B cell (primary cell): ENCODE results near the gene PKIG. TPM values are rescaled to one million over a fixed set of nuclear protein-coding genes. Genes with fewer than 3 reads are reported as not detected.

Experiments used
- ATAC-seq: fragments of 200-7000 bp; cut with Tn5 transposase; one replicate; pipeline ENCODE4 v1.10.0; 2021; ENCODE audit warnings: low read depth, mild to moderate bottlenecking, moderate number of reproducible peaks, moderate library complexity
- CTCF ChIA-PET: fragments of 350-600 bp; sonication (Branson Sonifier 250); formaldehyde crosslinking; loops from one replicate; lab custom pipeline; 2021; ENCODE audit warnings: antibody characterized with exemption, inconsistent platforms; lab: Charles Lee
- POLR2A ChIA-PET: fragments of 350-600 bp; sonication (Branson Sonifier 250); formaldehyde crosslinking; loops from one replicate; lab custom pipeline; 2021; ENCODE audit warnings: antibody characterized with exemption; lab: Charles Lee
- DNase-seq: peaks from one replicate; pipeline ENCODE4 v3.0.0; 2013
- H2AFZ ChIP-seq: 2 replicates; pipeline ENCODE4 v1.6.1; 2012; ENCODE audit warnings: mild to moderate bottlenecking, low read depth, low read length; ENCODE audit not compliant: insufficient read depth, poor library complexity, severe bottlenecking
- H3K27ac ChIP-seq, 2 donors: 1 replicate in 1 of 2; 2 replicates in 1 of 2; pipeline ENCODE4 v1.5.1; 2012 to 2013; ENCODE audit warnings: low read length in 2 of 2, mild to moderate bottlenecking in 2 of 2, moderate library complexity in 1 of 2
- H3K27me3 ChIP-seq, 4 experiments: fragments of 200-600 bp in 1 of 4; sonication (generic) in 1 of 4; replicated peaks in 1 of 4; 1 replicate in 2 of 4; 2 replicates in 2 of 4; pipeline versions ENCODE4 v1.6.1 to v1.7.0; 2013 to 2016; ENCODE audit warnings: low read length in 3 of 4, mild to moderate bottlenecking in 2 of 4, mixed read lengths in 1 of 4, moderate library complexity in 1 of 4; ENCODE audit not compliant: insufficient read depth in 4 of 4, control insufficient read depth in 3 of 4; ENCODE audit errors: control extremely low read depth in 1 of 4
- H3K36me3 ChIP-seq, 2 experiments: replicated peaks in 1 of 2; 1 replicate in 1 of 2; 2 replicates in 1 of 2; pipeline versions ENCODE4 v1.6.1 to v1.7.1; 2013; ENCODE audit warnings: low read length in 1 of 2; ENCODE audit not compliant: insufficient read depth in 2 of 2, control insufficient read depth in 1 of 2; ENCODE audit errors: control extremely low read depth in 1 of 2, extremely low read depth in 1 of 2
- H3K4me1 ChIP-seq, 2 donors: fragments of 200-600 bp in 1 of 2; sonication (generic) in 1 of 2; 1 replicate in 1 of 2; 2 replicates in 1 of 2; pipeline versions ENCODE4 v1.5.1 to v1.6.1; 2013 to 2017; ENCODE audit warnings: low read length in 2 of 2; ENCODE audit not compliant: control insufficient read depth in 2 of 2, insufficient read depth in 2 of 2
- H3K4me2 ChIP-seq: replicated peaks from 2 replicates; pipeline ENCODE3; 2012; ENCODE audit warnings: mild to moderate bottlenecking, low read depth, low read length; ENCODE audit not compliant: poor library complexity, severe bottlenecking
- H3K4me3 ChIP-seq, 5 experiments: fragments of 200-600 bp in 1 of 5; sonication (generic) in 1 of 5; 1 replicate in 3 of 5; 2 replicates in 2 of 5; pipeline versions ENCODE4 v1.5.1 to v1.7.0; 2011 to 2016; ENCODE audit warnings: low read length in 4 of 5, mild to moderate bottlenecking in 4 of 5, low read depth in 2 of 5, control low read depth in 1 of 5, moderate library complexity in 1 of 5; ENCODE audit not compliant: insufficient read depth in 1 of 5; ENCODE audit errors: control extremely low read depth in 1 of 5, extremely low read depth in 1 of 5
- H3K79me2 ChIP-seq: fragments of 200-600 bp; sonication (generic); one replicate; pipeline ENCODE4 v1.6.0; 2016; ENCODE audit warnings: low read length; ENCODE audit not compliant: control insufficient read depth, insufficient read depth
- H3K9ac ChIP-seq: fragments of 200-600 bp; sonication (generic); 2 replicates; pipeline ENCODE4 v1.6.1; 2017; ENCODE audit warnings: mild to moderate bottlenecking, low read length, moderate library complexity
- H3K9me3 ChIP-seq, 3 donors: one replicate each; pipeline versions ENCODE4 v1.6.1 to v1.7.1; 2013; ENCODE audit warnings: low read length in 2 of 3; ENCODE audit not compliant: control insufficient read depth in 2 of 3, insufficient read depth in 1 of 3; ENCODE audit errors: control extremely low read depth in 1 of 3
- H4K20me1 ChIP-seq: 2 replicates; pipeline ENCODE4 v1.6.0; 2012; ENCODE audit warnings: mild to moderate bottlenecking, low read length; ENCODE audit not compliant: insufficient read depth, control insufficient read depth, poor library complexity, severe bottlenecking
- H3K27ac Mint-ChIP-seq: one replicate; pipeline ENCODE4 v1.8.0; 2021; ENCODE audit warnings: mixed read lengths
- H3K27me3 Mint-ChIP-seq: one replicate; pipeline ENCODE4 v1.8.0; 2021; ENCODE audit warnings: mixed read lengths
- H3K4me1 Mint-ChIP-seq: one replicate; pipeline ENCODE4 v1.8.0; 2021; ENCODE audit warnings: mixed read lengths
- H3K4me3 Mint-ChIP-seq: one replicate; pipeline ENCODE4 v1.8.0; 2021; ENCODE audit warnings: mixed read lengths
- H3K9me3 Mint-ChIP-seq: one replicate; pipeline ENCODE4 v1.8.0; 2022; ENCODE audit warnings: mixed read lengths; ENCODE audit not compliant: insufficient read depth
- EZH2 ChIP-seq: IDR thresholded peaks from 2 replicates; pipeline ENCODE4 v1.6.1; 2012; ENCODE audit warnings: borderline replicate concordance, low read depth, mild to moderate bottlenecking, moderate library complexity, low read length; ENCODE audit not compliant: insufficient read depth, poor library complexity, severe bottlenecking
- WGBS: methylation state at CpG from one replicate; pipeline ENCODE4 v1.1.5; 2013; ENCODE audit warnings: missing lambda C conversion rate; ENCODE audit not compliant: insufficient coverage; 5-methylcytosine and 5-hydroxymethylcytosine counted together
- intact Hi-C: fragments of 100-400 bp; cut with micrococcal nuclease; formaldehyde crosslinking; loops from one replicate; pipeline ENCODE4 v1.10.0; 2022
- polyA plus RNA-seq: library from polyadenylated mRNA; depleted of rRNA; stranded (reverse); fragments of >200 nt; gene quantifications from 2 replicates; pipeline ENCODE4 v1.2.3, GENCODE V29; 2012
- total RNA-seq, 2 donors: library from RNA; stranded (reverse); fragments of 120-200 nt in 1 of 2; gene quantifications; 1 replicate in 1 of 2; 2 replicates in 1 of 2; pipeline versions ENCODE4 v1.2.3 to v1.2.4, GENCODE V29; 2013 to 2022
- TF ChIP-seq, protein P1 (sequence below): fragments of 200-600 bp; IDR thresholded peaks from one replicate; pipeline ENCODE4 v1.8.0; 2022; ENCODE audit warnings: antibody characterized with exemption, mild to moderate bottlenecking

PKIG gene
- total and polyA plus RNA-seq, 2 donors (not counting 1 experiment from before 2014, with no cell fraction given) = 128 to 168 TPM

- TF ChIP-seq, protein P1, sequence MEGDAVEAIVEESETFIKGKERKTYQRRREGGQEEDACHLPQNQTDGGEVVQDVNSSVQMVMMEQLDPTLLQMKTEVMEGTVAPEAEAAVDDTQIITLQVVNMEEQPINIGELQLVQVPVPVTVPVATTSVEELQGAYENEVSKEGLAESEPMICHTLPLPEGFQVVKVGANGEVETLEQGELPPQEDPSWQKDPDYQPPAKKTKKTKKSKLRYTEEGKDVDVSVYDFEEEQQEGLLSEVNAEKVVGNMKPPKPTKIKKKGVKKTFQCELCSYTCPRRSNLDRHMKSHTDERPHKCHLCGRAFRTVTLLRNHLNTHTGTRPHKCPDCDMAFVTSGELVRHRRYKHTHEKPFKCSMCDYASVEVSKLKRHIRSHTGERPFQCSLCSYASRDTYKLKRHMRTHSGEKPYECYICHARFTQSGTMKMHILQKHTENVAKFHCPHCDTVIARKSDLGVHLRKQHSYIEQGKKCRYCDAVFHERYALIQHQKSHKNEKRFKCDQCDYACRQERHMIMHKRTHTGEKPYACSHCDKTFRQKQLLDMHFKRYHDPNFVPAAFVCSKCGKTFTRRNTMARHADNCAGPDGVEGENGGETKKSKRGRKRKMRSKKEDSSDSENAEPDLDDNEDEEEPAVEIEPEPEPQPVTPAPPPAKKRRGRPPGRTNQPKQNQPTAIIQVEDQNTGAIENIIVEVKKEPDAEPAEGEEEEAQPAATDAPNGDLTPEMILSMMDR = no peak
- TF ChIP-seq EZH2 = no peak
- no peaks in the 10 kb centered on the region for H3K27me3 ChIP-seq
- H3K79me2 ChIP-seq = peaks cover 23% of the 10 kb centered on the region
- H3K4me3 ChIP-seq = no peak overlapping the region
- H3K27me3 Mint-ChIP-seq = no peaks in the 10 kb centered on the region
- no peaks in the 10 kb centered on the region for H4K20me1 ChIP-seq
- ATAC-seq = no peak
- no peak overlapping the region for H3K4me3 Mint-ChIP-seq
- no peaks in the 10 kb centered on the region for H3K9me3 Mint-ChIP-seq
- DNase-seq = no peak
- no peak overlapping the region for H3K4me2 ChIP-seq
- H3K27ac ChIP-seq = no peak overlapping the region
- H2AFZ ChIP-seq = peak overlapping the region; percentile 26
- intact Hi-C loops = loop anchor here (10.0 kb wide), 1 partner anchor 188 kb away; no protein-coding TSS in a partner anchor
- H3K4me1 ChIP-seq = peaks cover 13 to 16% of the 10 kb centered on the region in 2 donors
- CTCF ChIA-PET = interaction anchor here (0.7 to 24.0 kb wide), 4 partner anchors 13 to 294 kb away, joined by 3 to 772 read pairs (median 5); no protein-coding TSS in a partner anchor
- peaks cover 17% of the 10 kb centered on the region for H3K4me1 Mint-ChIP-seq
- no peaks in the 10 kb centered on the region for H3K36me3 ChIP-seq
- no peaks in the 10 kb centered on the region for H3K9me3 ChIP-seq
- H3K9ac ChIP-seq = no peak overlapping the region
- H3K27ac Mint-ChIP-seq = no peak overlapping the region
- 42% methylated on average over 3 of the region's 6 CpGs for WGBS
- POLR2A ChIA-PET = no interaction called here
Observed at GRCh38 chr20:44572551-44573500, 9.6 kb upstream of the PKIG start.

DNA sequence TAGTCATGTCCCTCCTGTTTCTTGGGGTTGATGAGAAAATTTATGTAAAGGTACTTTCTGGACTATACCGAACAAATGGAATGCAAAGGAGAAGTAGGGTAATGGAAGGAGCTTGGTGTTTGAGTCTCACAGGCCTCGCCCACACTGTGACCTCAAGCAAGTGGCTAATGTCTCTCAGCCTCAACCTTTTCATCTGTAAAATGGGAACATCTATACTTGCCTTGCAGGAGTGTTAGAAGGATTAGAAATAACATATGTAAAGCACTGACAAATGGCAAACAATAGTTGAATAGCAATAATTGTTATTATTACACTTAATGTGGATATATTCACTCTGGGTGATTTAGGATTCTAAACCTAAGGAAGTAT is 8.9 kb upstream of the PKIG start:
- H3K4me1 Mint-ChIP-seq = peaks cover 19% of the 10 kb centered on the region
- CTCF ChIA-PET = interaction anchor here (0.7 to 24.0 kb wide), 4 partner anchors 12 to 293 kb away, joined by 3 to 772 read pairs (median 5); no protein-coding TSS in a partner anchor
- no peak overlapping the region for H3K27ac Mint-ChIP-seq
- POLR2A ChIA-PET = no interaction called here
- H3K9ac ChIP-seq = no peak overlapping the region
- H3K27ac ChIP-seq = no peak overlapping the region
- intact Hi-C loops = loop anchor here (10.0 kb wide), 1 partner anchor 189 kb away; no protein-coding TSS in a partner anchor
- peaks cover 25% of the 10 kb centered on the region for H3K79me2 ChIP-seq
- H3K4me1 ChIP-seq = peaks cover 13 to 16% of the 10 kb centered on the region in 2 donors
- no peak overlapping the region for H3K4me3 Mint-ChIP-seq
- H3K9me3 ChIP-seq = no peaks in the 10 kb centered on the region
- no peak overlapping the region for H3K4me2 ChIP-seq
- no peaks in the 10 kb centered on the region for H3K27me3 ChIP-seq
- H3K9me3 Mint-ChIP-seq = no peaks in the 10 kb centered on the region
- H3K27me3 Mint-ChIP-seq = no peaks in the 10 kb centered on the region
- TF ChIP-seq EZH2 = no peak
- TF ChIP-seq, protein P1 = no peak
- no CpG with 5 or more reads among the region's 2 CpGs for WGBS
- ATAC-seq (no peak), DNase-seq (no peak)
- no peaks in the 10 kb centered on the region for H3K36me3 ChIP-seq
- H2AFZ ChIP-seq = no peak overlapping the region
- H3K4me3 ChIP-seq = no peak overlapping the region
- H4K20me1 ChIP-seq = no peaks in the 10 kb centered on the region
